Hepatic stellate cell (primary cell): Measurements from ENCODE around the gene PSG7.
A peak's percentile ranks its signal among the peaks of the same experiment; 100 is the strongest.
"Not testable (repeated sequence)": the region's sequence is repeated elsewhere in the genome, so short reads cannot be mapped to it uniquely, and the experiment has no call there.

ENCODE experiments used
- DNase-seq: peaks from one replicate; pipeline ENCODE4 v3.0.0; 2011; ENCODE audit warnings: low spot score

PSG7 gene

DNA sequence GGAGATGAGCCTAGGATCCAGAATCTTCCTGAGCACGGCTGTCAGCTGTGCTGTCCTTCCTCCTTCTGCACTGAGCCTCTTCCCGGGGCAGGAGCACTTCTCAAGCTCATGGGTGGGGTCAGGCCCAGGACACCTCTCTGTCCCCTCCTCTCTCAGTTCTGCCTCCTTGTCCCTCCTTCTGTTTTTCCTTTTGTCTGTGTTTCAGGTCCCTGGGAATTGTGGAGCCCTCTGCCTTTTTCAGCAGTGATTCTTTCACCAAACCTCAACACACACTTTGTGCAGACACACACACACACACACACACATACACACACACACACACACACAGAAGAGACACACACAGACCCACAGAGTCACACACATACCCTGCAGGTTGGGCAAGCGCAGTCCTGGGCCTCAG, at the start of gene PSG7:
Gene PSG7 (minus strand): TSS at position 101 of the 400 bp plus-strand sequence. CDS start 131 bp downstream, outside the sequence.
- not testable (repeated sequence) for DNase-seq

DNA sequence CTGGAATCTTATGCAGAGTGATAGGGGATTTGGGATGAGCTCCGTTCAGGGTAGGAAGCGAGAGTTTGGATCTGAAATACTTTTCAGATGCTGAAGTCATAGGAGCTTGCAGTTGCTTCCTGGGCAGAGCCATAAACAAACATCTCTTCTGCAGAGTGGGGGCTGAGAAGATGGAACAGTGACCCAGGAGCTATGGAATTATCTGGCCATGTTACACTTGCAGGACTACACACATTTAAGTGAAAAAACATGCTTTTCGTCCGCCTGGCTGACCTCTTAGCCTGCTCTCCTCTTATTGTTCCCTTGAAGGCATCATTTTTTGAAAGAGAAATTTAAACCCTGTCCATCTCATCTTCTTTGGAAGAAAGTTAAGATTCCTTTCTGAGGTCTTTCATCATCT, 48.6 kb upstream of the PSG7 start:
- DNase-seq = no peak

DNA sequence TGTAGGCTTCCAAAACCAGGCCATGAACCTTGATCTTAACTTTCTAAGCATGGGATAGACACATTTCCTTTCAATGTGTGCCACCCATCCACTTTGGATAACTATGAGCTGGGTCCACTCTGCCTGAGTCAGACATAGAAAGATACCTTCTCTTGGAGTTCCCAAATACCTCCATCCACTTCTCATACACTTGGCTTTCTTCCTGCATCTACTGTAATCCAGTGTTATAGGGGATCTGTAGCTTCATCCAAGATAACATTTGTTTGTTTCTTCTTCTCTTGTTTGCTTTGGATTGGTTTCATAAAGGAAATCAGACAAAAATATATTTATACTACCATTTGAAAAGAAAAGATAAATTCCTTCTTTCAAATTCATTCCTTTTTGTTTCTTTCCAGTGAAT, 45.1 kb upstream of the PSG7 start:
- DNase-seq = not testable (repeated sequence)

DNA sequence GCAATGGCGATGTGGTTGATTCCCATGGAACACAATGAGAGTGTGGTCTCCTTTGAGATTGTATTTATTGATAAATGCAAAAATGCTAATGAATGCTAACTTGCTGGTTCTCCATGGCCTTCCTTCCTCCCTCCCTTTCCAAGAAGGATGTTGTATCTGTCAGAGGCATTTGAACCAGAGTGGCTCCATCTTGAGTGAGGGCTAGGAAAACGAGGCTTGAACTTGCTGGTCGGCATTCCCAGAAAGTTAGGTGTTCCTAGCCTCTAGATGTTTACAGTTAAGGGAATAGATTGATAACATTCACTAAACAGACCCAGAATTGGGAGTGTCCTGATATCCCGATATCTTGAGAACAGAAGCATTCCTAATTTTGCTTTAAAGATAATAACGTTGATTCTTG, 34.4 kb upstream of the PSG7 start:
- not testable (repeated sequence) for DNase-seq

DNA sequence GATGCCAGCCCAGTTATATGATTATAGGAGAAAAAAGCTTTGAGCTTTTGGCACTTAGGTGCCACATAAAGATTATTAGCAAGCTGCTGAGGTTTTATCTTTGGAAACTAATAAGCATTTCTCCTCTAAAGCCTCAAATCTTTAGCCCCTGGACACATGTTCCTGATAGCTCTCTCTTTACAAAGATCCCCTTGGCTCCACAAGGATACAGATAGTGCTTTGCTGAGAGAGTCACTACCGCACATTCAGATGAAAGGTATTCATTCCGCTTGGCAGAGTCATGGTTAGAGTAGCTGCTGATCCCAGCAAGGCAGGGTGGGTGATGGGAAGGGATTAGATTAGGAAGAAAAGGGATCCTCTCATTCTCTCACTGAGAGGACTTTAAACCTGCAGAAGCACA, 28.2 kb upstream of the PSG7 start:
- peak; percentile 19 for DNase-seq

DNA sequence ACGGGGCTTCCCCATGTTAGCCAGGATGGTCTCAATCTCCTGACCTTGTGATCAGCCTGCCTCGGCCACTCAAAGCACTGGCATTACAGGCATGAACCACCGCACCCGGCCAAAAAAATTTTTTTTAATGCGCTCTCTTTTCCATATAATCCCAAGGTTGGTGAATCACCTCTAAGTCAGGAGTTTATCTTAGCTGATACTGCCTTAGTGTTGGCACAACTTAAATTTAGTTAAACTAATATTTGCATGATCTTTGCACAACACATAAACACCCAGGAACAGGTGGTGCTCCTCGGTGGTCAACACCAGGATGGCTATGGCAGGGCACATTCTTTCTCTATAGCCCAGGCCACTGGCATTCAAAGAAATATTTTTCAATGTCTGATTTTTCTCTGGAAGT, 24.1 kb upstream of the PSG7 start:
- no peak for DNase-seq

DNA sequence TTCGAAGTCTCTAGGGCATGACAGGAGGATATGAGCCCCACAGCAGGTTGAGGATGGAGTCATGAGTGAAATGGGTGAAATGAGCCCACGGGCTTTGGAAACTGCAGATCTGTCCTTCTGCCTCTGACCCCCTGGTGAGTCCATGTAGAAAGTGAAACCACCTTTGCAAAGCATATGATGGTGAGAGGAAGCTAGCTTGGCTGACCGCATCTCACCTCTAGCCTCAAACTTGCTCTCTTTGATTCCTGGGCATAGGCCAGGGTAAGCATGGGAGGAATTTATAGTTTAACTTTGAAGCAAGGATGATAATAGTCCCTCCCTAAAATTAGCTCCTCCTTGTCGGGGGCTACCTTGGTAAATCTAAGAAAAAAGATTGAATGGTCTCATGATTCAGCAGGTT, 15.1 kb upstream of the PSG7 start:
- DNase-seq = not testable (repeated sequence)

DNA sequence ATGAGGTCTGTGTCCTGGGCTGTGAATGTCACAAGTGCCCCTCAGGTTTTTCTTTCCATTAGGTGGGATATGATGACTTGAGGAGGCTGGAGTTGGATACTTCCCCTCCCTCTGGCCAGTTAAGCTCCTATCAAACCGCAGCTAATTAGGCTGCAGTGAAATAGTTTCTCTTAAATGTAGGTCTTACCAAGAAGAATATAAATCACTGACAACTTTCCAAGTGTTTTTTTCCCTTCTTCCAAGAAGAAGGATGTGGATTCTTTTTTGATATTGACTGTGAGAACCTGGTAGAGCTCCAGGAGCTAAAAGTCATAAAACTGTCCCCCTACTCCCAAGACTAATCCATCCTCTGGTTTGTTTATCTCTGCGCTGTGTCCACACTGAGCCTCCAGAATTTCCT, 14.5 kb upstream of the PSG7 start:
- not testable (repeated sequence) for DNase-seq

DNA sequence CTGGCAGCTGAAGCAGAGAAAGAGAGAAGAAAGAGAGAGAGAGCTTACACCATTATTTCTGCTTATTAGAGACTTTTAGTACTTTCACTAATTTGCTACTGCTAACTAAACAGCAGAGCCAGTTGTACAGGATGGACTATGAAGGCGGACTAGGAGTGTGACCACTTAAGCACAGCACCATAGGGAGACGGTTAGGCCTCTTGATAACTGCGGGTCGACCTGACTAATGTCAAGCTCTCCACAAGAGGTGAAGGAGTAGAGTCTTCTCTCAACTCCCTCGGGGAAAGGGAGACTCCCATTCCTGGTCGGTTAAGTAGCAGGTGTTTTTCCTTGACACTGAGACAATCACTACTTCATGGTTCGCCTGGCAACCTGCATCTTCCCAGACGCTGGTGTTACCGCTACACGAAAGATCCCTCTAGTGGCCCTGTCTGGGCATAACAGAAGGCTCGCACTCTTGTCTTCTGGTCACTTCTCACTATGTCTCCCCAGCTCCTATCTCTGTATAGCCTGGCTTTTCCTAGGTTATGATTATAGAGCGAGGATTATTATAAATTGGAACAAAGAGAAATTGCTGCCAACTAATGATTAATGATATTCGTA, 5.3 kb upstream of the PSG7 start:
- DNase-seq = no peak

DNA sequence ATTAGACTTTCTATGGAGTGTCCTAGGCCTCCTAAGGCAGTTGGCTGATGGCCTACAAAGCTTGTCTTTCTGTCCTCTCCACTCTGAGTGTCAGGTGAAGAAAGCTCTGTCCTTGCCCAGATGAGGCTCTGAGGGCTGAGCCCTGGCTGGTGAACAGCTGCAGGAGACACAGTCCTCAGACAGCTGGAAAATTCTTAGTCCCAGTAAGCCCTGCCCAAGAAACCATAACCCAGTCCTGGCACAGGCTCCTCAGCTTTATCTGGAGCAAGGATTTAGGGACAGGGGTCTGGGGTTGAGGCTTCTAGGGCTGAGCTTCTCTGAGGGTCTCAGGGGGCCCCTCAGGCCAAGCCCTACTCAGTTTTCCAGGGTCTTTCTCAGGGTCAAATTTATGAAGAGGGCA, 2.3 kb downstream of the PSG7 start:
- not testable (repeated sequence) for DNase-seq

DNA sequence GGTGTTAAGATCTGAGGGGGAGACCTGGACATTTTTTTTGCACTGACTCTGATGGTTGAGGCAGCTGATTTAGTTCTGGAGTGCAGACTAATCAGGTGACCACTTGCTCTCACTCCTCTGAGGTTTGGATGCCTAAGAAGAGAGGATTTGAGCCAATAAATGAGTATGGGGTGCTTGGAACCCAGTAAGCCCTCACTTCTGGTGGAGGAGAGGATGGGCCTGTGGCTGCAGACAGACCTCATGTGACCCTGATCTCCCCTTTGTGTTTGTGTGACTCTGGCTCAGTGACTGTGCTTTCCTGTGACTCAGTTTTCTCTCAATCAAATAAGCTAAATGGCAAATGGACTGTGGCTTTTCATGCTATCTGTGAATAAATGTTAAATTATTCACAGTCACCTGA, 2.8 kb downstream of the PSG7 start:
- not testable (repeated sequence) for DNase-seq

DNA sequence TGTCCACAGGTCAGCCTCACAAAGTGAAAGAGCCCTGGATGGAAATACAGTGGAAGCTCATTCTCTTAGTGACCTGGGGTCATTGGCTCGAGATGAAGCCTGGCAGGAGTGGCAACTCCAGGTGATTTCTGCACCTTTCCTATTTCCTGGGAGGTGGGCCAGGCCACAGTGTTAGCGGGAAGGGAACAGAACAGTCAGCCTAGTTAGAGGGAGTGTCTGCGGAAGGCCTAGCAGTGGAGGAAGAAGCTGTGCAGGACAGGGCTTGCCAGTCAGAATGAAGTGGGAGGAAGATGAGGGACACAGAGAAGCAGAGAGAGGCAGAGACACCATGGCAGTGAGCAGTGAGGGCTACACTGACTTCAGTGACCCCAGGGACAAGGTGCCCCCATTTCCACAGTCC, 3.6 kb downstream of the PSG7 start:
- DNase-seq = not testable (repeated sequence)

DNA sequence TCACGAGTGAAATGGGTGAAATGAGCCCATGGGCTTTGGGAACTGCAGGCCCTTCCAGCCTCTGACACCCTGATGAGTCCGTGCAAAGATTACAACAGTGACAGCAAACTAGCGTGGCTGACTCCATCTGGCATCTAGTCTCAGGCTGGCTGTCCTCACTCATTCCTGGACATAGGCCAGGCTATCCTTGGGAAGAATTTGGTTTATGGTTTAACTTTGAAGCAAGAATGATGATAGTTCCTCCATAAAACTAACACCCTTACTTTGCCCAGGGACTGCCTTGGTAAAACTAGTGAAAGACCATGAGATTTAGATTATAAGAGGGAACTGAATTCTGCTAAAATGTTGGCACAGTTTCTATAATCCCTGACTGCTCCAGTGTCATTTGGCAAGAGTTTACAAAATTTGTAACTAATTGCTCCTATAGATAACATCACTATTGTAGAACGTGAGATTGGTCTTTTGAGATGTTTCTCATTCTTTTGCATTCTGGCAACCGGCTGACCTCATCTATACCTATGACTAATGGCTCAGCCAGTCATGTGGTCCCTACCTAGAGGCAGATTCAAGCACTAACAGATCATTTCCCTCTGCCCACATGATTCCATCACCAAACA, 4.4 kb downstream of the PSG7 start:
- DNase-seq = peak; percentile 40

DNA sequence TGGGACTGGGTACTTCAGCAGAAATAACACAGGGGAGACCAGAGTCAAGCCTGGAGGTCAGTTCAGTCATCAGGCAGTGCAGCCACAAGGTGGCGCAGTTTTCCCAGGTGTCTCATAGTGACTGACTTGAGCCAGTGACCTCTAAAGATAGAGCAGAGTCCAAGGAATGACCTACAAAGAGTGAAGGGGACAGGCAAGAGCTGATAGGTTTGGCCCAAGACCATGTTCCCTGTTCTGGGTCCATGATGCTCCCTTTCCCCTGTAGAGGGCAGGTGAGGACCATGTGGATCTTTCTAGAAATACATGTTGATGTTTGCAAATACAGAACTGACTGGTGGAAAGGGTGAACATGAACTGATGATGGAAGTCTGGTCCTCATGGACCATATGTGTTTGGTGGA, 6.8 kb downstream of the PSG7 start:
- DNase-seq = not testable (repeated sequence)

DNA sequence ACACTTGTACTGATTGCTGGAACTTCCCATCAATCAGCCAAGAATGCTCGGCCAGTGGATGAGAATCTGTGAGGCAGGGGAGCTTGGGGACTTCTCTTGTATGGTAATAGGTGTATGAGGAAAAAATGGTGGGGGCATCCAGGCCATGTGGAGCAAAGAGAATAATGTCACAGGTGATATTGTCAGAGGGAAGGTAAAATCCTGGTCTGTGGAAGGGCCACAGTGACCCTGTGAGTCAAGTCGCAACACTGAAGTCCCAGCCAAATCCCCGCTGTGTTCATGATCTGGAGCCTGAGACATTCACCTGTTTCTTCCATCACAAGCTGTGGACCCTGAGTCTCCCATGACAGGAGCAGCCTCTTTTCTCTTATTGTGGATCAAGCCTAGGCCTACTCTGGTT, 8.1 kb downstream of the PSG7 start:
- DNase-seq = no peak

DNA sequence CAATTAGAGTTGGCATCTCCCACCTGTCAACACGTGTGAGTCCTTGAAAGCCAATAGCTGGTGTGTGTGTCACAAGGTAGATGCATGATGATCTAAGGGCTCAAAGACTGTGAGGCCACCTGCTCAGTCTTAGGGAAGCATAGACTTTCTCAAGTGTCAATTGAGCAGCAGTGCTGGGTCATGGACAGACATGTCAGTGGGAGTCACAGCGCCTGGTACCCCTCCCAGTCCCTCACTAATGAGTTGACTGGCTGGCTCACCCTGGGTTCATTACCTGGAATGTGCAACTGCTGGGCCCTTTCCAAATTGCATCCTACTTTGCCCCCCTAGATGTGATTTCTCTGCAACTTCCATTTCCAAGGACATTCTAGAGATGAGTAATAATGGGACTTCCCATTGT, 10.2 kb downstream of the PSG7 start:
- no peak for DNase-seq

DNA sequence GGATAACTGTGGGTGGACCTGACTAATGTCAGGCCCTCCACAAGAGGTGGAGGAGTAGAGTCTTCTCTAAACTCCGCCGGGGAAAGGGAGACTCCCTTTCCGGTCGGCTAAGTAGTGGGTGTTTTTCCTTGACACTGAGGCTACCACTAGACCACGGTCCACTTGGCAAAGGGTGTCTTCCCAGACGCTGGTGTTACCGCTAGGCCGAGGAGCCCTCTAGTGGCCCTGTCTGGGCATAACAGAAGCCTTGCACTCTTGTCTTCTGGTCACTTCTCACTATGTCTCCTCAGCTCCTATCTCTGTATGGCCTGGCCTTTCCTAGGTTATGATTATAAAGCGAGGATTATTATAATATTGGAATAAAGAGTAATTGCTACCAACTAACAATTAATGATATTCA, 13.9 kb downstream of the PSG7 start:
- peak; percentile 17 for DNase-seq

DNA sequence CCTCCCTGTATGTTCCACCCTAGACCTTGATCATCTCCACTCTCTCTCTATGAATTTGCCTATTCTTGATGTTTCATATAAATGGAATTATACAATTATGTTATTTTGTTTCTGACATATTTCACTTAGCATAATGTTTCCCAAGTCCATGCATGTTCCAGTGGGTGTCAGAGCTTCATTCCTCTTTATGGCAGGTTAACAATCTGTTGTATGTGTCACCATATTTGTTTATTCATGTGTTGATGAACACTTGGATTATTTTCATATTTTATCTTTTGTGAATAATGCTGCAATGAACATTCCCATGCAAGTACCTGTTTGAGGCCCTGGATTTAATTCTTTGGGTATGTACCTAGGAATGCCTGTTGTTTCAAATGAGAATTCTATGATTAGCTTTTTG, 16.0 kb downstream of the PSG7 start:
- DNase-seq = not testable (repeated sequence)

DNA sequence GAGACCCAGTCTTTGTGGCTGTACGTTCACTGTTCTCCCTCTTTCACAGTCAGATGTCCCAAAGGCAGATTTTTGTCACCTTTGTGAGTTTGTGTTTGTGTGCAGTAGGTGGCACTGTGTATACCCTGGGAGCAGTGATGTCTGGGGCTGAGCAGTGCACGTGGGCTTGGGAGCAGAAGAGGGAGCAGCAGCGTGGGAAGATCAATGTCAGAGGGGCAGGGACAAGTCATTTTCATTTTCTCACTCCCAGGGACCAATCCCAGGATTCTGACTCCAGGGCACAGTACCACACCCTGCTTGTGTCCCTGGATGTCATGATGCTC, 17.3 kb downstream of the PSG7 start:
- DNase-seq = no peak

DNA sequence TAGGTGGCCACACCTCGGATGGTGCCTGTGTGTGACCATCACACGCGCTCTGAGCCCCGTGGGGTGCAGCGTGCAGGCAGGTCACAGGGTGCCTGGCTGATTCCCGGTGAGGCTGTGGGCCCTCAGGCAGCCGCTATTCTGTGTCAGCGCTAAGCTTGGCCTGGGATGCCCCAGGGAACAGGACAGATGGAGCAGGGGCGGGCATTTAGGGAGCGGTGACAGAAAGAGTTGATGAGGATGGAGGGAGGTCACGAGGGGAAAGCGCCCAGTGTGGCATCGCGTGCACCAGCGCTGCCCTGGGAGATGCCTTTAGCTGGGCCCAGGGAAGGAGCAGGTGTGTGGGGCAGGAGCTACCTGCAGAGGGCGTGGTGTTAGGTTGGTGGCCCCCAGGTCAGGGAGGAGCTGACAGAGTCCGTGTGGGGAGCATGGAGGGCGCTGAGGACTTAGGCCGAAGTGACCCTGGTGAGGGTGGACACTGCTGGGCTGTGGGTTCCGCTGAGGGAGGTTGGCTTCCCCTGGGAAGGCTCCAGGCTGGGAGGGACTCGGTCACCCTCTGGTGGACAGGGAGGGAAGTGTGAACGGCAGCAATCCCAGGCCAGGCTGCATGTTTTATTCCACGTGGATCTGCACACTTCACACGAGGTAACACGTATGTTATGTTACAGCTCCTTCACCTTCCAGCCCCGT, 17.8 kb downstream of the PSG7 start:
- DNase-seq = not testable (repeated sequence)

DNA sequence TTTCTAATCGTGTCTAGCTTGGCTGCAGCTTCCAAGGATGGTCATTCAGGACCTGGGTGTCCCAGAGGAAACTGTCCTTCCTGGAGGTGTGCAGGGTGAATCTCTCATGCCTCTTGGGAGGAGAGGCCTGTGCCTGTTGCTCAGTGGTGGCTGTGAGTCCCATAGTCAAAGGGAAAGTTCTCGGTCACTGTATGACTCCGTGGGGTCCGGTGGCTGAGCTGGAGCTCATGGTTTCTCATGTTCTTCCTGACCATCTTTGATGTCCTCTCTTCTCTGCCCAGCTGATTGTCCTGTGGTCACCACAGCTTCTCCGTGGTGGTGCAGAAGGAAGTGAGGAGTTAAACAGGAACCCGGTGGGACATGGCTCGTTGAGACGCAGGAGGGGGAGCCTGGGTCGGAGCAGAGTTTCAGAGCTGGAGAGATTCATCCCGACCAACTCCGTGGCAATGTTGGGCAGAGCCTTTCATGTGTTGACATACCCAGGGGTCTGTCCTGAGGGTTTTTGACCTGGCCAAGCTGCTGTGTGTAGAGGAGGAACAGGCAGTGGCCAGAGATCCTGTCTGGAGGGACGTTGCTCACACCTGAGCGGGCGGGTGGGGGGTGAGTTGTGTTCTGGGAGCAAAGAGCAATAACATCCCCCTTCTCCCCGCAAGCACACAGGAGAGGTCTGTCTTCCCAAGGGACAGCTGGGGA, 18.5 kb downstream of the PSG7 start:
- DNase-seq = not testable (repeated sequence)

DNA sequence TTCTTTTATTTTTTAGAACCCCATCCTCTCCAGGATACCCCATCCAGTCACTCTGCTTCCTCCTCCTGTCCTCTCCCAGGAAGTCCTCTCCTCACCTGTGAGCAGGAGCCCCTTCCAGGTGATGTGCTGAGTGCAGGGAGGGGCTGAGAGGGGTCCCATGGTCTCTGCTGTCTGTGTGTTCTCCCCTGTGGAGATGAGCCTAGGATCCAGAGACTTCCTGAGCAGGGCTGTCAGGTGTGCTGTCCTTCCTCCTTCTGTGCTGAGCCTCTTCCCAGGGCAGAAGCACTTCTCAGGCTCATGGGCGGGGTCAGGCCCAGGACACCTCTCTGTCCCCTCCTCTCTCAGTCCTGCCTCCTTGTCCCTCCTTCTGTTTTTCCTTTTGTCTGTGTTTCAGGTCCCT, 19.4 kb downstream of the PSG7 start, which contains the start of gene PSG6:
Gene PSG6 (minus strand): TSS at position 261 of the 400 bp plus-strand sequence. CDS start 102 bp downstream, at position 159.
- not testable (repeated sequence) for DNase-seq

DNA sequence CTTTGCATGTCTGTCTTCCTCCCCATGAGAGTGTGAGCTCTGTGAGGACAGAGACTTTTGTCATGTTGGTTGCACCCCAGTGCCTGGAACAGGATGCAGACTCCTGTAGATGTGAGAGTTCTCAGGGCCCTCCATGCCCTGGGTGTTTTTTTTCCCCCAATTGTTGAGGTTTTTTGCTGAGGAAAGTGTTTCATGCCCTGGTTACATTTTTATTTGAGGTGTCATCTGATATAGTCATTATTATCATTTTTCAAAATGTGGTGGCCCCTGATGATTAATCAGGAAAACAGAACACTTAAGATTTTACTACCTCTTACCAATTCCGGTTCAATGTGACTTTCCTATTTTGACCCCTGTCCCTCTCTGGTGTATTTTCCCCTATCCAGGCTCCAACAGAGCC, 20.1 kb downstream of the PSG7 start:
- not testable (repeated sequence) for DNase-seq
